Measurements from ENCODE around the gene ARHGAP1. TPM values are rescaled to one million over a fixed set of nuclear protein-coding genes. Genes with fewer than 3 reads are reported as not detected.
A peak's percentile ranks its signal among the peaks of the same experiment; 100 is the strongest.

ARHGAP1 gene
- total RNA-seq, 1 donor from 2014 or later: 80.3 TPM

DNA sequence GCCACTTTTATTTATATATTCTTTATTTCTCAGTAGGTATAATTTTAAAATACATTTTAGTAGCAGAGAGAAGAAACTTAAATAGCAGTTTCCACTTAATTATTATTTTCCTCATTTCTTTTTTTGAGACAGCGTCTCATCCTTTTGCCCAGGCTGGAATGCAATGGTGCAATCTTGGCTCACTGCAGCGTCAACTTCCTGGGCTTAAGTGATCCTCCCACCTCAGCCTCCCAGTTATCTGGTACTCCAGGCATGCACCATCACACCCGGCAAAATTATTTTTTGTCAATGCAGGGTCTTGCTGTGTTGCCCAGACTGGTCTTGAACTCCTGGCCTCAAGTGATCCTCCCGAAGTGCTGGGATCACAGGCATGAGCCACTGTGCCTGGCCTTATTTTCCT lies 44.8 kb downstream of the ARHGAP1 start:
- TF ChIP-seq POLR2A (IDR thresholded peaks at IDR 0.05) (no peak), POLR2AphosphoS5 (IDR thresholded peaks at IDR 0.05; ENCODE audit: insufficient read depth in 1 of 2, low read depth in 1 of 2) (no peak)
- TF ChIP-seq, protein P1, sequence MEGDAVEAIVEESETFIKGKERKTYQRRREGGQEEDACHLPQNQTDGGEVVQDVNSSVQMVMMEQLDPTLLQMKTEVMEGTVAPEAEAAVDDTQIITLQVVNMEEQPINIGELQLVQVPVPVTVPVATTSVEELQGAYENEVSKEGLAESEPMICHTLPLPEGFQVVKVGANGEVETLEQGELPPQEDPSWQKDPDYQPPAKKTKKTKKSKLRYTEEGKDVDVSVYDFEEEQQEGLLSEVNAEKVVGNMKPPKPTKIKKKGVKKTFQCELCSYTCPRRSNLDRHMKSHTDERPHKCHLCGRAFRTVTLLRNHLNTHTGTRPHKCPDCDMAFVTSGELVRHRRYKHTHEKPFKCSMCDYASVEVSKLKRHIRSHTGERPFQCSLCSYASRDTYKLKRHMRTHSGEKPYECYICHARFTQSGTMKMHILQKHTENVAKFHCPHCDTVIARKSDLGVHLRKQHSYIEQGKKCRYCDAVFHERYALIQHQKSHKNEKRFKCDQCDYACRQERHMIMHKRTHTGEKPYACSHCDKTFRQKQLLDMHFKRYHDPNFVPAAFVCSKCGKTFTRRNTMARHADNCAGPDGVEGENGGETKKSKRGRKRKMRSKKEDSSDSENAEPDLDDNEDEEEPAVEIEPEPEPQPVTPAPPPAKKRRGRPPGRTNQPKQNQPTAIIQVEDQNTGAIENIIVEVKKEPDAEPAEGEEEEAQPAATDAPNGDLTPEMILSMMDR (IDR thresholded peaks at IDR 0.05): no peak
- Histone ChIP-seq H3K4me3 (no peak overlapping the region), H3K27ac (no peak overlapping the region), H3K4me1 (no peaks in the 10 kb centered on the region), H3K9me3 (no peaks in the 10 kb centered on the region), H3K27me3 (no peaks in the 10 kb centered on the region), H3K36me3 (peaks cover 0 to 89% of the 10 kb centered on the region in 2 donors)
- intact Hi-C loops (cut with DNase I): no loop called here
- no peak for DNase-seq (ENCODE audit: extremely low spot score in 2 of 2)

DNA sequence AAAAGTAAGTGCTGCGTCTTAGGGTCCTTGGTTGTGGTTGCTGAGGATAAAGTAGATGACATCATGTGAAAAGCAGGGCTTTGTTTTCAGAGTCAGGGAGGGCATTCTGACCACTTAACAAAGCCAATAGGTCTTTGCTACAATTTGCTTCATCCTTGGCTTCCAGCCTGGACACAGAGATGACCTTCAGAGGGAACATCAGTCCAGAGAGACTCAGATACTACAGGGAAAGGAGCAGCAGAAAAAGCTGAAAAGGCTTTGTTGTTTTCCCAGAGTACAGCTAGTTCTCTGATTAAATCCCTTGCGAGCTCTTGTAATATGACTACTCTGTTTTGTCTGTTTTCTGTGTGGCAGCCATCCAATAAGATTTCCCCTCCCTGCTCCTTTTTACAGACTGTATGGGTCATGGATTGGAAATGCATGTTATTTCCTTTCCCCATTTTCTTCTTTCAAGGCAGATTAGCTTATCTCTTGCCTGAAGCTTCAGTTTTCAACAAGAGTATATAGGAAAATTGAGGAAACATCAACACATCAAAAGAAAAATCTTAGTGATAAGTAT lies 51.2 kb downstream of the ARHGAP1 start:
- intact Hi-C loops (cut with DNase I): no loop called here
- TF ChIP-seq POLR2AphosphoS5 (IDR thresholded peaks at IDR 0.05; ENCODE audit: insufficient read depth in 1 of 2, low read depth in 1 of 2): peak; percentile 25 to 91
- TF ChIP-seq, protein P1 (IDR thresholded peaks at IDR 0.05): no peak
- no peak for TF ChIP-seq POLR2A (IDR thresholded peaks at IDR 0.05)
- peak in 1 of 2 donors; percentile 92 for DNase-seq (ENCODE audit: extremely low spot score in 2 of 2)

DNA sequence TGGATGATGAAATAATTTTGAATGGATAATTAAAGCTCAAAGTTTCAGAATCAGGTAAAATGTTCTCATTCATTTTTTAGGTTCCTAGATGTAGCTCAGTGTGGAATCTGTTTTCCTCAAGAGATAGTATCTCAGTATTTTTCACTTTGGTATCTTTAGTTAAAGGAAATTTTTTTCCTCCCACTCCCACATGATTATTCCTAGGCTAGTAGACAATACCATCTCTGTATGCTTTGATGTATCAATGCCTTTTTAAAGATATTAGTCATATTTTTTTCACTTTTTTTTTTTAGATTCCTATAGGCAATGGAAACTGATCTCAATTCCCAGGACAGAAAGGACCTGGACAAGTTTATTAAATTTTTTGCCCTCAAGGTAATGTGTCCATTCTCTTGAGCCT lies 56.4 kb downstream of the ARHGAP1 start:
- no peak for DNase-seq (ENCODE audit: extremely low spot score in 2 of 2)
- Histone ChIP-seq H3K27me3 (no peaks in the 10 kb centered on the region), H3K9me3 (no peaks in the 10 kb centered on the region), H3K27ac (no peak overlapping the region), H3K4me3 (no peak overlapping the region), H3K36me3 (peaks cover 0 to 35% of the 10 kb centered on the region in 2 donors), H3K4me1 (peaks cover 16% of the 10 kb centered on the region)
- TF ChIP-seq, protein P1 (IDR thresholded peaks at IDR 0.05): no peak
- TF ChIP-seq POLR2A (IDR thresholded peaks at IDR 0.05) (no peak), POLR2AphosphoS5 (IDR thresholded peaks at IDR 0.05; ENCODE audit: insufficient read depth in 1 of 2, low read depth in 1 of 2) (no peak)
- intact Hi-C loops (cut with DNase I): no loop called here

More for the DNA sequence above, 51.2 kb downstream of the ARHGAP1 start:
- Histone ChIP-seq H3K36me3 (peaks cover 0 to 71% of the 10 kb centered on the region in 2 donors), H3K4me3 (no peak overlapping the region), H3K4me1 (peaks cover 28% of the 10 kb centered on the region), H3K27me3 (no peaks in the 10 kb centered on the region), H3K9me3 (no peaks in the 10 kb centered on the region), H3K27ac (peak overlapping the region; percentile 82)

DNA sequence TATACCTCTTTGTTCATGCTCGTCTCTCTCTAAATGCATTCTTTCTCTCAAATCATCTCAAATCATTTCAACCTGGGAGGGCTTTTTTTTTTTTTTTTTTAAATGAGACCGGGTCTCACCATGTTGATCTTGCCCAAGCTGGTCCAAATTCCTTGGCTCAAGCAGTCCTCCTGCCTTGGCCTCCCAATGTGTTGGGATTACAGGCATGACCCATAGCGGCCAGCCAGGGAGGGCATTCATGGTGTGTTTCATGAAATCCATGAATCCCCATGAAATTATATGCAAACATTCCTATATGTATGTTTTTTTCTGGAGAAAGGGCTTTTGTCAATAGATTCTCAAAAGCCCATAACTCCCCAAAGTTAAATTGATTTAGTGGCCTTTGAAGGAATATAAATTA lies 56.9 kb downstream of the ARHGAP1 start:
- intact Hi-C loops (cut with DNase I): no loop called here
- no peak for TF ChIP-seq POLR2A (IDR thresholded peaks at IDR 0.05)
- TF ChIP-seq, protein P1 (IDR thresholded peaks at IDR 0.05): no peak
- no peak for TF ChIP-seq POLR2AphosphoS5 (IDR thresholded peaks at IDR 0.05; ENCODE audit: insufficient read depth in 1 of 2, low read depth in 1 of 2)
- no peaks in the 10 kb centered on the region for H3K27me3 ChIP-seq
- H3K4me1 ChIP-seq: peaks cover 11% of the 10 kb centered on the region
- H3K36me3 ChIP-seq: peaks cover 0 to 35% of the 10 kb centered on the region in 2 donors
- DNase-seq (ENCODE audit: extremely low spot score in 2 of 2): no peak
- no peaks in the 10 kb centered on the region for H3K9me3 ChIP-seq
- no peak overlapping the region for H3K4me3 ChIP-seq
- H3K27ac ChIP-seq: no peak overlapping the region

DNA sequence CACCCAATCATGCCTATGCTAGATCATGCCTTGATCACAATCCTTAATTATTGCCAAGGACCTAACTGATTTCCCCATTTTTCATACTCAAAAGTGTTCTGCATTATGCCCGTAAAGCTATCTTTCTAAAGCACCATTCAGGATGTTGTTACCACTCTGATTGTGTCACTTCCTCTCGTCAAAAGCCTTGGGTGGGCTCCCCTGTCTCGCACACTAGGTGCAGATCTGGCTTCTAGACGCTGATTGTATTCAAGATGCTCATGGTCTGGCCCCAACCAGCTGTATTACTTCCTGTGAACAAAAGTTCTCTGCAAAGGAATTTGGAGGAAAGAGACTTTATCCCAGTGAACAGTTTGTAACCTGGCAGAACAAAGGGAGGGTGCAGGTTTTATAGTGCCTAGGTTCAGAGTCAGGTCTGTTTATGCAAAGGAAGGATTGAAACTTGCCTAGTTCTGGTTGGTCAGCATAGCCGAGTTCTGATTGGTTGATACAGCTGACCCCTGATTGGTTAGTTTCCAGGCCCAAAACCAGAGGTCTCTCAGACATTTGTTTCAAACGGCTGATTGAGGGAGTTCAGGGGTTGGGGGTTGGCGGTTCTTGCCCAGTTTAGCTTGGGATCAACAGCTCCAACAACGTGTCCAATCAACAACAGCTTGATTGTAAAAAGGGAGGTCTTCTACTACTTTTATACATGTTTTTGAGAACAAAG lies 57.6 kb downstream of the ARHGAP1 start:
- H3K27me3 ChIP-seq: no peaks in the 10 kb centered on the region
- DNase-seq (ENCODE audit: extremely low spot score in 2 of 2): no peak

More for the DNA sequence above, 57.6 kb downstream of the ARHGAP1 start:
- Histone ChIP-seq H3K4me3 (no peak overlapping the region), H3K36me3 (peaks cover 0 to 32% of the 10 kb centered on the region in 2 donors), H3K27ac (no peak overlapping the region), H3K9me3 (no peaks in the 10 kb centered on the region), H3K4me1 (peaks cover 4% of the 10 kb centered on the region)
- intact Hi-C loops (cut with DNase I): no loop called here
- TF ChIP-seq POLR2AphosphoS5 (IDR thresholded peaks at IDR 0.05; ENCODE audit: insufficient read depth in 1 of 2, low read depth in 1 of 2): no peak

Measured in vagina (tissue), 2 donors.